ENCODE results near the gene PPP1CC.

- no peak for TF ChIP-seq CTCF (conservative IDR thresholded peaks at IDR 0.05; ENCODE audit: low read length)
- no peak for TF ChIP-seq EZH2phosphoT487 (IDR thresholded peaks at IDR 0.05; ENCODE audit: borderline replicate concordance)
Measured at GRCh38 chr12:110696283-110696682, 46.4 kb downstream of the PPP1CC start.
